ENCODE results near the gene SRP14.
"Not testable (repeated sequence)": the region's sequence is repeated elsewhere in the genome, so short reads cannot be mapped to it uniquely, and the experiment has no call there.

Gene SRP14, protein sequence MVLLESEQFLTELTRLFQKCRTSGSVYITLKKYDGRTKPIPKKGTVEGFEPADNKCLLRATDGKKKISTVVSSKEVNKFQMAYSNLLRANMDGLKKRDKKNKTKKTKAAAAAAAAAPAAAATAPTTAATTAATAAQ

DNA sequence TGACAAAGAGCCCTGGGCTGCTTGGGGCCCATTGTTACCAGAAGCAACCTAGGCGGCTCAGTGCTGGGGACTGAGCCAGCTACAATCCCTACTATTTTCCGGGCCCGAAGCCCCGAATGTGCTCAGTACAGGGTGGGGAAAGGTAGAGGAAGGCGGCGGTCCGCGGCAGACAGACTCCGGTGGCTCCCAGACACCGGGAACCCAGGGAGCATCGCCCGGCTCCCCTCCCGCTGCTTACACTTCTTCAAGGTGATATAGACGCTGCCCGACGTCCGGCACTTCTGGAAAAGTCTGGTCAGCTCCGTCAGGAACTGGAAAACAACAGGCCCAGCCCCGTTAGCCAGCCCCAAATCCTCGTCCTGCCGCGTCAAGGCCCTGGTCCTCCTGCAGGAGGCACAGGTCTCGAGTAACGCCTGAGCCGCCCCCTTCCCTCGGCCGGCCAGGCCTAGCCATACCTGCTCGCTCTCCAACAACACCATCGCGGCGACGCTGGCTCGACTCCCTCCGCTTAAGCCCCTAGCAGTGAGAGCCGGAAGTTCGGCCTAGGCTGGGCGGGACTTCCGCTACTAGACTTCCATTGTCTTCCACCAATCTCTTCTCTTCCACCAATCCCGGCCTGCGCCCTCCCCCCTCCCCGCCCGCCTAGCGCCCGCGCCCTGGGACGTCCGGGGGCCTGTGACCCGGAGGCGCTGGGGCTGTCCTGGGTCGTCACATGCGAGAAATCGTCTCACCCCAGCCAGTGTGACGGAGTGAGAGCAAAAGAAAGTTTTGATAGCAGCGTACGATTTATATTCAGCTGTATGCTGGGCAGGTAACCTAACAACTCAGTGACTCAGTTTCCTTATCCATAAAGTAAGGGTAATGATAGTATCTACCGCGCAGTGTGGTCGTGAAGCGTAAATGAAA lies at the start of gene SRP14:
TSS of gene SRP14 (minus strand) at position 544 of the 906 bp plus-strand sequence. CDS start at position 479, 65 bp downstream.
- peak; percentile 95 to 97 (median 95) for DNase-seq

DNA sequence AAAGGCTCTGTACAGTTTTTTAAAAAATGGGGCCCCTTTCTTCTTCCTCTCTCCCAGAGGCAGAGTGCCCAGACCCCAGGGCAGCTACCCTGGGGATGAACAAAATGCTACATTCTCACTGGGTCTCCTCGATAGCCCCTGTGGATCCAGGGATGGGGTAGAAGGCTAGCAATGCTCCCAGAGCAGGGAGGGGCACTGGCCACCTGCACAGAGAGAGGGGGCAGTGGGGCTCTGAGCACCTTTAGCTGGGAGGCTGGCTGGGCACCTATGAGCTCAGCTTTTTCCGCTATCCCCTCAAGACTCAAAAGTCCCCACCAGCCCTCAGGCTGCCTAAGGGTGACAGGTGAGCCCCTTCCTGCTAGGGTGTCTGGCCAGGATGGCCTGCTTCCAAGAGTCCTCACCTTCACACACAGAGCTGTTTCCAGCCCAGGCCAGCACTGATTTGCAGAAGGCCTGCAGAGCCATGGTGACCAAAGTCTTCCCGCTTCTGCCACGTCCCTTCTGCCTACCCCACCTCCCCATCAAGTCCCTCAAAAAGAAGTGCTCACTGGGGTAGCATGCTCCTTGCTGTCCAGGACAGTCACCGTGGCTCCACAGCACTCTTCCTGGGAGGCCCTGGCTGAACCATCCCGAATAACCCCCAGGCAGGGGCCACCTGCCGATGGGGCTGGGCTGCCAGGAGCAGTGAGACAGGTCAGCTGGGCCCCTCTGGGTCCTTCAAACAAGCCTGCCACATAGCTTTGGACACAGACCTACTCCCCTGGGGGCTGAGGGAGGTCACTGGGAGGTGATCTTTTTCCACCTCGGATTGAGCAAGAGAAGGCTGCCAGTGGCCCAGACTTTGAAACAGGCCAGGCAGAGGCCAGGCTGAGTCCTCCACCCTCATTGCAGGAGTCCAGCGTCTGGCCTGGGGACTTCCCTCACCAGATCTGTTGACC lies 49.3 kb upstream of the SRP14 start:
- peak; percentile 38 to 58 (median 49) for DNase-seq

DNA sequence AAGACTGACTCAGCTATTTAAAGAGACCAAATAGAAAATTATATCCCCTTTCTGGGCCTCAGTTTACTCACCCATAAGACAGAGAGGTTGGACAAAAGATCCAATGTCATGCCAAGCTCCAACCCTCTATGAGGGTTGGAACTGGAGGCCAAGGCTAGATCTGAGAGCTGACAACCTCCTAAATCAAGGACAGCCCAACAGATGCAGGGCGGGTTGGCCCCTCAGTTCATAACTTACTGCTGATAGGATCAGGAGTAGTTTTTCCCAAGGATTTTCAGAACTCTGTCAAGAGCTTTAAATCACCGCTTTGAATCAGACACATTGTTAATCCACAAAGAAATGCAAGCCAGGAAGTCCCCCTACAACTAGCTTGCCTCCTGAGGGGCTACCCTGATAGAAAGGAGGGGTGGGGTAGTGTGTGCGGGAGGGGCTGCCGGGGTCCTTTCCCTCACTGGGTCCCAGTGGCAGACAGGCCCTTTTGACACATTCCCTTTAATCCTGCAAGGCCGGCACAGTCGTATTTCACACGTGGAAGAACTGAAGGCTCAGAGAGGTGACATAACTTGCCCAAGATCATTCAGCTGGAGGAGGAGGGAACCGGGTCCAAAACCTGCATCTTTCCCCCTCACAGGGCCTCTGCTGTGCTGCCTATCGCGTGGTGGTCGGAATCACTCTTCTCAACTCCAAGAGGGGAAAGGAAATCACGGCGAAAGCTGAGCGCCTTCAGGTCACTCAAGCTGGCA lies 48.3 kb upstream of the SRP14 start:
- no peak for DNase-seq

DNA sequence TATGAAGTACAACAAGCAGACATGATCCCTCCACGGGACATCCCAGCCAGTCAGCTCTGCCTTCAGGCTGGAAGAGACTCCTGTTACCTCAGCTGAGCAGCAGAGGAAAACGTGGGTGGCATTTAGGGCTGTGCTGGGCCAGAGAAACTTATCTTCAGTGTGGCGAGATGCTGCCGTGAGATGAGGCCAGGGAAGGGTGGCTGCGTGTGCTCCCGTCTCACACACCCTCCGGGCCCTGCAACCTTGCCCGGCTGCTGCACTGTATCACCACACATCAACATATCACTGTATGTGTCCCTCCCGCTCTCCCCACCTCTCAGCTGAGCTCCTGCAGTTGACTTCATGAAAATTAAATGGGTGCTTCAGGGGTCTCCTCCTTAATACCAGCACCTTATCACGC lies 46.3 kb upstream of the SRP14 start:
- DNase-seq, result no peak

DNA sequence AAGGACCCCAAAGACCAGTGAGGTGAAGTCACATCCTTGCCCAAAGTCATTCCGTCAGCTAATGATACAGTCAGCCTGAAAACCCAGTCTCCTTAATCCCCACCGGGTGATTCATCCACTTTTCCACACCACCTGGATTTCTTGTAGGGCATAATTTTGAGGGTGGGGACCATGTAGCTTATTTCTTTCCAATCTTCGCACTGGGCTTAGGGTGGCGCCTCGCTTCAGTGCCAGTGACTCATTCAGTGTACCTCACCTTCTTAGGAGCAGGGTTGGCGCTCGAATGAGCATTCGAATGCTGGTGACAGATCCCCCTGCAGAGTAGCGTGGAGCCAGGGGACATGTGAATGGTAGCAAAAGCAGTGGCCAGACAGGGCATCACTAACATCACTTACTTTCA lies 45.7 kb upstream of the SRP14 start:
- no peak for DNase-seq

DNA sequence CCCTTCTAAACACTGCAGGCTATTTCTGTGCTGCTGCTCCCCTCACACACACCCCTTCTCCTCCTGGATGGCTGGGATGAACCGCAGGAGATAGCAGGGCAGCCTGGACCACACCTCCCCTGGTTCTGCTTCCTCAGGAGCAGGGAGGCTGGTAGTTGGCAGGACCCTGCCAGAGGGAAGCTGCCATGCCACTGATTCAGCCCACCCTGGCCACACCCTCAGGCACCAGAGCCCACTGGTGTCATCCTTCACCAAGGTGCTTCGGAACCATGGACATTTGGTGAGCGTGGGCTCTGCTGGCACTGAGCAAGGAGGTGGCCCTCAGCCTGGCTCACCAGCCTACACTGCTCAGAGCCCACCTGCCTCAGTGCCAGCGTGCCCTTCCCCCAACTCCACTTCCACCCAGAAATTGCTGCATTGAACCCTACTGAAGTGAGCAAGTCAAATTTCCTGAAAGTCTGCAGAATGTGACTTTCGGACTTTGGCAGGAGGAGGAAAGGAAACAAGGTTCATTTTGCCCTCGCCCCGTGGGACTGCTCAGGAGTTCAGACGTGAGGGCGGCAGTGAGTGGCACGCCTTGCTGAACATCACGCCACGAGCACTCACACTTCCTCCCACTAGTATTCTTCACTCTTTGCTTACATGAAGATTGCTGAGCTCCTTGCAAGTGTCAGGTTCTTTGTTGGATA lies 43.4 kb upstream of the SRP14 start:
- no peak for DNase-seq

DNA sequence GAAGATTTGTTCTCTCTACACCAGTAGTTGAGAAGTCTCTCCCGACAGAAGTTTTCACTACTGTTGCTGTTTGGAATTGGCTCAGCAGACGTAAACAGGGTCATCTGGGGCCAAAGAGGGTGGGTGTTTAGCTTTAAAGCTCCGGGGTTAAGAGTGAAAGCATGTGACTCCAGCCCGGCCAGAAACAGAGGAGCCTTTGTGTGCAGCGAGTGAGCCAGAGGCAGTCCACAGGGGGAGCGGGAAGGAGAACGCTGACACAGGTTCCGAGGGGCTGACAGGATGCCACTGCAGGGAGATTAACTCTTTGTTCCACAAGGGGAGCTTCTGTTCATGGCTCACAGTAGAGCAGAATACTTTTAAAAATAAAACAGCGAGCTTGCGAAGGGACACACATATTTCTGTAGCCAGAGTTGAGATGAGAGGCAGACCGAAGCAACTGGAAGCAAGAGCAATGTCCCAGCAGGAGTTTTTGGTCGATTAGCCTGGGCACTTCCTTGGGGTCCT lies 42.8 kb upstream of the SRP14 start:
- DNase-seq, result peak; percentile 69 to 76 (median 75)

DNA sequence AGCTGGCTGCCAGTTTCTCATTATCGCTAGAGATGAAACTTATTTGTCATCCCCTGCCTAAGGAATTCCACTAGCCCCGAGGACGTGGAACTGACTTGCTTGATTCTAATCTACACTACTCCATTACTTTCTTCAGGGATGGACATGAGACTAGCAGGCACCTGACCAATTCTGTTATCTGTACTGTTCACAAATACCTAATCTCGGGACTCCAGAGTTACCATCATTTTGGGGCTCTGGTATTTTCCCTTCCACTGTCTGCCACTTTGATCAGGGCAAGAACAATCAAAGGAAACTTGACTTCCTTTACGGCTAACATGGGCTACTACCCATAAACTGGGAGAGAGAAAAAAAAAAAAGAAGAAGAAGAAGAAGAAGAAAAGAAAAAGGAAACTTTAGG lies 41.9 kb upstream of the SRP14 start:
- DNase-seq, result no peak

DNA sequence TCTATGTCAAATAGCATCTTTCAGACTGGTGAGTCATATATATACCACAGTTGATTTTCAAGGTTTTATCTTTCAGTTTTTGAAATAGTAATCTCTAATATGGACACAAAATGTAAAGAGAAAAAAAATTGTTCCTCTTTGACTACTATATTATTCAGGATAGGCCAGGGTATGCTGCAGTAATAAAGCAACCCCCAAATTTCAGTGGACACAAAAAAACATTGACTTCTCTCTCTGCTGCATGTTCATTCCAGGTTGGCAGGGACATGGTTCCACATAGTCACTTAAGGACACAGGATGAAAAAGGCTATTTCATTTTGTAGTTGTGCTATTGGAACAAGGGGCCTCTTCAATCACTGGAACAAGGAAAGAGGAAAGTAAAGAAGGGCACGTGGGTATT lies 41.1 kb upstream of the SRP14 start:
- DNase-seq, result no peak

DNA sequence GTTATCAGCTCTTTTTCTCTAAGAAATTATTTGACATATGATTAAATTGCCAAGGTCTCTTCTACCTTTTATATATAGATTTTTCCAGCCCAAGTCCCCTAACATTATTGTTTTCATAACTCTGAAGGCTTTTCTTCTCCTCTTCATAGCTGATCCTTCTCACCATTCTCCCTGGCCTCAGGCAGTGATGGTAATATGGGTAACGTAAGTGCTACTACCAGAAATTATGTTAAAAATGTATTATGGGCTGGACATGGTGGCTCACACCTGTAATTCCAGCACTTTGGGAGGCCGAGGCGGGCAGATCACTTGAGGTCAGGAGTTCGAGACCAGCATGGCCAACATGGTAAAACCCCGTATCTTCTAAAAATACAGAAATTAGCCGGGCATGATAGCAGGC lies 40.5 kb upstream of the SRP14 start:
- DNase-seq, result no peak

DNA sequence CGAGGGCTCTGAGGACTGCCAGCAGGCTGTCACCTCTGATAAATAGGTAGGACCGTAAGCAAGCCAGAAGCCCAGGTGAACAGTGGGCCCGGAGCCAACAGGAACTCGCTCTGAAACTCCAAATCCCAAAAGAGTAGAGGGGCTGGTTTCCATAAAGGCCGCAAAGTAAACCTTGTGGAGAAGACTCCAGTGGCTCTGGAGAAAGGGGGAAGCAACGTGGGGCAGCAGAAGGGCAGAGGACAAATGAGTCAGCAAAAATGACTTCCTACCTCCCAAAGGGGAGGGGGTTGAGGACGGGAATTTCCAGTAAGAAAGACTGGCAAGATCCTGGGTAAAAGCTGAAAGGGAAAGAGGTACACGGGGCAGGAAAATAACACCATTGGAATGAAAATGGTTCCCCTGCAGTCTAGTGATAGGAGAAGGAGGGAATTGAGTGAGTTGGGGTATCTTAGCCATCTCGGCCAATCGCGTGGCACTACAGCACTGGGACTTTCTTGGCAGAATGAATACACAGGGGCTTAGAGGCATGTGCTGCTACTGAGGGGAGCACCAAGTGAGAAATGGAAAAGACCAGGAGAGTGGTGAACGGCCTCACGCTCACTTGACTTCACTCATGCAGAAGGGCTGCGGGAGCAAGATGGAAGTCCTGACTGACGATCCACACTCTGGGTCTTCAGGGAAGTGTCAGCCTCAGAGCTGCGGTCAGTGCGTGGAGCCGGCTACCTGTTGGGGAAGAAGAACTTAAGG lies 36.5 kb upstream of the SRP14 start:
- DNase-seq, result peak; percentile 70 to 82 (median 81)

DNA sequence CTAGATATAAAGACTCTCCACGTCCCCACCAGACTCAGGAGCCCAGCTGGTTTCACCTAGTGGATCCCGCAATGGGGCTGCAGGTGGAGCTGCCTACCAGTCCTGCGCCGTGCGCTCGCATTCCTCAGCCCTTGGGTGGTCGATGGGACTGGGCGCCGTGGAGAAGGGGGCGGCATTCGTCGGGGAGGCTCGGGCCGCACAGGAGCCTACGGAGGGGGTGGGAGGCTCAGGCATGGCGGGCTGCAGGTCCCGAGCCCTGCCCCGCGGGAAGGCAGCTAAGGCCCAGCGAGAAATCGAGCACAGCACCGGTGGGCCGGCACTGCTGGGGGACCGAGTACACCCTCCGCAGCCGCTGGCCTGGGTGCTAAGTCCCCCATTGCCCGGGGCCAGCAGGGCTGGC lies 35.7 kb upstream of the SRP14 start:
- DNase-seq, result not testable (repeated sequence)

DNA sequence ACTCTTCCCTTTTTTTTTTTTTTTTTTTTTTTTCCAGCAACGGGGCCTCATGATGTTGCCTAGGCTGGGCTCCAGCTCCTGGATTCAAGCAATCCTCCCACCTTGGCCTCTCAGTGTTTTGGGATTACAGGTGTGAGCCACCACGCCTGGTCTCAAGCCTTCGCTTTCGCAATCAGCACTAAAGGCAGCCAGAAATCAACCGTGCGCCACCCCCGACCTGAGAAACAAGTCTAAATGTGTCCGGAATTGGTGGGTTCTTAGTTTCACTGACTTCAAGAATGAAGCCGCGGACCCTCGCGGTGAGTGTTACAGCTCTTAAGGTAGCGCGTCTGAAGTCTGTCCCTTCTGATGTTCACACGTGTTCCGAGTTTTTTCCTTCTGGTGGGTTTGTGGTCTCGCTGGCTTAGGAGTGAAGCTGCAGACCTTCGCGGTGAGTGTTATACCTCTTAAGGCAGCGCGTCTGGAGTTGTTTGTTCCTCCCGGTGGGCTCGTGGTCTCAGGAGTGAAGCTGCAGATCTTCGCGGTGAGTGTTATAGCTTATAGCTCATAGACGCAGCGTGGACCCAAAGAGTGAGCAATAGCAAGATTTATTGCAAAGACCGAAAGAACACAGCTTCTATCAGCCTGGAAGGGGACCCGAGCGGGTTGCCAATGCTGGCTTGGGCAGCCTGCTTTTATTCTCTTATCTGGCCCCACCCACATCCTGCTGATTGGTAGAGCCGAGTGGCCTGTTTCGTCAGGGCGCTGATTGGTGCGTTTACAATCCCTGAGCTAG lies 34.9 kb upstream of the SRP14 start:
- not testable (repeated sequence) for DNase-seq

DNA sequence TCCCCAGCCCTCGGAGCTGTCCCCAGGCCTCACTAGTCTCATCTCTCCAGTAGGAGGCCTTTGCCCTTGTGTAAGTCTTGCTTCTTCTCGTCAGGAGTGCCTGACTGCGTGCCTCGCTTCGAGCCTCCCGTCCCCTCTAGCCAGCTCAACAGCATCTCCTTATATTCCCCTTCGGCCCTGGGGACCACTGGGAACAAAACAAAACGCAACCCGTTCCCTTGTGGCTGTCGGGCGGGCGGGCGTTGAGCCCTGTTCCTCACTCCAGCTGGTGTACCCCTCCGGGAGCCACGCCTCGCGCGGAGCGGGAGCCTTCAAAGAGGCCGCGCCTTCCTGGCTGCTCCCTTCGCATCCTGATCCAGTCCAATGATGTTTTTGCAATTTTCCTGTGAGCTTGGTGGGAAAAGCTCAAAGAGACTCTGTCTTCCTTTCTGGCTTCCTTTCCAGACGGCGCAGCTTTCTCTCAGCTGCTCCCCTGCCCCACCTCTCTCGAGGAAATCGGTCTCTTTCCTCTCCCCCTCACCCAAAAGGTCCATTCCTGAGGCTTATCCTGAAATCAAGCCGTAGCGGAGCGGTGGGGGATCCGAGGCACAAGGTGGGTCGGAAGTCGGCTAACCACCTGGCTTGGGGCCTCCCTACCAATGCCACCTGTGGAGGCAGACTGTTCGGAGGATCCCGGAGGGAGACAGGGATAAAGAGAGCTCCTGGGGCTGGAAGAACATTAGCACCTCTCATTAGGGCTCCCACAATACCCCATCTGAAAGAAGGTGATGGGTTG lies 33.4 kb upstream of the SRP14 start:
- no peak for DNase-seq

DNA sequence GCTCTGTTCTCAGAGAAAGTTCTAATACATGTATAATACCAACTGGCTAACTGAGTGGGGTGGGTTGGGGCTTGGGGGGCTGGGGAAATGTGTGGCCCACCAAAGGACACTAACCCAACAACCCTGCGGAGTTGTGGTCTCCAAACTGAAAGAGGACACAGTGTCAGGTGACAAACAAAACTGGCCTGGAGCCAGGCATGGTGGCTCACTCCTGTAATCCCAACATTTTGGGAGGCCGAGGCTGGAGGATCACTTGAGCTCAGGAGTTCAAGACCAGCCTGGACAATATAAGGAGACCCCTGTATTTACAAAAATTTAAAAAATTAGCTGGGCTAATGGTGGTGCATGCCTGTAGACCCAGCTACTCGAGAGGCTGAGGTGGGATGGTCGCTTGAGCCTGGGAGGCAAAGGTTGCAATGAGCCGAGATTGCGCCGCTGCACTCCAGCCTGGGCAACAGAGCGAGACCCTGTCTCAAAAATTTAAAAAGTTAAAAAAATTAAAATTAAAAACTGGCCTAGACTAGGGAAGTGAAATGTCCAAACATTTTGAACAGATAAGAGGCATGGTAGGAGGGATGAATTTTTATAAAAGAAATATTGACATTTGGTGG lies 31.7 kb upstream of the SRP14 start:
- DNase-seq, result no peak

DNA sequence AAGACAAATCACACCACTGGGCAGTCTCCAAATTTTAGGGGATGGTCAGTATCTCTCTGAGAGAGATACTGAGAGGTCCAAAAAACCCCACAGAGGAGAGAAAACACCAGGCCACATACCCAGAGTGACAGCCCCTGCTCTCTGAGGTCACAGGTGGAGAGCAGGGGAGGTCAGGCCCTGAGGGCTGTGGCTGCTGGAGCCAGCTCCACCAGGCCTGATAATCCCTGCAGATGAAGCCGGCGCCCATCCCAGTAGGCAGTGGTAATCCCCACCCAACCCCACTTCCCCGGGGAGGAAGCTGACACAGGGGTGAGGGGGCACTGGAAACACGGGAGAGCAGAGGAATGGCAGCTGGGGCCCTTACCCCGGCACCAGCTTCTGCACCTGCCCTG lies 31.2 kb upstream of the SRP14 start:
- DNase-seq, result no peak

DNA sequence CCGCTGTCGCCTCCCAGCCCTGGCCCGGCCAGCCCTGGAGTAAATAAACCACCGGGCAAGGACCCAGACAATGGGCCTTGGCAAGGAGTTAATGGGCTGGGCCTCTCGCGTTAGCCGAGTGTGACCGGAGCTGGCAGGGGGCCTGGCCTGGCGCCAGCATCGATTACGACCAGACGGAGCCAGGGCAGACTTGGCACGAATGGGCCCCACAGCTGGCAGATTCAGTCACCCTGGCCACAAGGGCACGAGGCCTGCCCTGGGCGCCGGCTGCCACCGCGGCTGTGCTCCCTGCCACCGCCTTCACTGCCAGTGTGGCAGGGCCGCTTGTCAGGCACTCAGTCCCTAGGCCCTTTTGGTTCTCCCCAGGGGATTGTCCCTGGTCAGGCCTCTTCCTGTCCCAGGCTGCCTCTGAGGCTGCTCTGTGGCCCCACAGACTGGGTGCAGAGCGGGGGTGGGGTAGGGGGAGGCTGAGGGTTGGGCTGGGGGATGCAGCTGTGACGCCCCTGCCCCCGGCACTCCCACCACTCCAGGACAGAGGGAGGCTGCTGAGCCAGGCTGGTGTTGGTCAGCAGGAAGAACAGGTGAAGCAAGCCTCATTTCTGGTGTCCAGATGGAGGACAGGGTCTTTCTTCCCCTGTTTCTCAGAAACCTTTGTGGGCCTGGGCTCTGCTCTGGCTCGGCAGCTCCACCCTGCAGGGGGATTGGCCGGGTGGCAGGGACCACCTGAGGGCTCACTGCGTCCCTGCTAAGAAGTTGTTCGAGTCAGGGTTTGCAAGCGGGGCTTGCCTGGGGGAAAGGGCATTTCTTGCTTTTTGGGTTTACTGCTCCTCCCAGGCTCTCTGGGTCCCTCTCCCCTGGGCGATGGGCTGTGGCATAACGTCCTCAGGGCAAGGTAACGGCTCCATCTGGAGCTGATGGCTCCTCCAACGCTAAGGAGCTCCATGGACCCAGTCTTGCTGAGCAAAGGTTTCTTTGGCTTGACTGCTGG lies 30.5 kb upstream of the SRP14 start:
- DNase-seq, result peak in 1 of 3 donors; percentile 28

All from suppressor macrophage treated with lipopolysaccharide for 1 hour (primary cell).